Fibroblast of lung (primary cell): ENCODE data around the gene ABCB11.

Experiments
- CTCF ChIP-seq, 2 donors: IDR thresholded peaks in 1 of 2; conservative IDR thresholded peaks in 1 of 2; 1 replicate in 1 of 2; 2 replicates in 1 of 2; pipeline ENCODE4 v1.5.1; 2011 to 2012; ENCODE audit warnings: low read length in 2 of 2, control low read depth in 1 of 2, inconsistent platforms in 1 of 2, low read depth in 1 of 2, mild to moderate bottlenecking in 1 of 2
- EZH2 ChIP-seq: IDR thresholded peaks from 2 replicates; pipeline ENCODE4 v1.5.1; 2012; ENCODE audit warnings: low read length, control low read depth, mild to moderate bottlenecking; ENCODE audit errors: missing control alignments

- TF ChIP-seq EZH2: no peak
- TF ChIP-seq CTCF (conservative IDR thresholded peaks at IDR 0.05 in 1 of 2, IDR thresholded peaks at IDR 0.05 in 1 of 2; ENCODE audit: low read depth in 1 of 2, low read length in 2 of 2): no peak
These were observed 78.7 kb downstream of the ABCB11 start for GRCh38 chr2:168952424-168952823.
